Activated CD8-positive, alpha-beta memory T cell treated with anti-CD3 and anti-CD28 coated beads, Interleukin-2, amount 50 U/mL, for 24 hours (primary cell): Measurements from ENCODE around the gene GRIK4.
"Not testable (repeated sequence)": the region's sequence is repeated elsewhere in the genome, so short reads cannot be mapped to it uniquely, and the experiment has no call there.

Experiments
- DNase-seq: peaks from one replicate; pipeline ENCODE4 v3.0.0-alpha.2; 2020; ENCODE audit errors: extremely low read depth

Gene GRIK4

DNA sequence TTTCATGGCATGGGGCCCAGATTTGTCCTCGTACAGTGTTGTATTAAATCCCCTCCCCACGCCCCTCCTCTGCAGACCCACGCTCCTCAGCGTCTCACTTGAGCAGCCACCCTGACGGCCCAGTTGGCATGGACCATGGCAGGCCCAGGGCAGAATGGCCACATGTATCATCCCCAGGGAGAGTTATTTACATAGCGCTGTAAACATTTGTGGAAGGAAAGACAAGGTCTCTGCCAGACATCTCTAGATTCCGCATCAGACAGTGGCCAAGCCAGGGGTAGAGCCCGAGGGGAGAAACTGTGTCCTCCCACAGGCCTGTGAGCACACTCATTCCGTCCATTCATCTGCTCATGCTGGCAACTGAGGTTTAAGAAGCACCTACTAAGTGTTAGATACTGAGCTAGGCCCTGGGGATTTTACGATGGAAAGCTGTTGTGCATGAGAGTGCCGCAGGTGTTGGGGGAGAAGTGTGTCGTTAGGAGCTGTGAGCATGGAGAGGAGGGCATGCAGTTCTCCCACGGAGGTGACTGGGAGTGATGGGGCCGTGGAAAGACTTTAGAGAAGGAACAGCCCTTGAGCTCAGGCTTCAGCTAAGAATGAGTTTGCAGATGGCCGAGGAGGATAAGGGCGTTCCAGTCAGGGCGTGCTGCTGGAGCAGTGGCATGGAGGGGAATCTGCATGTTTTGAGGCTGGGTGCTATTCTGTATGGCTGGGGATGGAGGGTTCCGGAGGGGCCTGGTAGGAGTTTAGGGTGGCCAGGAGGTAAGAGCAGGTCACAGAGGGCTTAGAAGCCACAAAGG lies 94.9 kb downstream of the GRIK4 start:
- no peak for DNase-seq

DNA sequence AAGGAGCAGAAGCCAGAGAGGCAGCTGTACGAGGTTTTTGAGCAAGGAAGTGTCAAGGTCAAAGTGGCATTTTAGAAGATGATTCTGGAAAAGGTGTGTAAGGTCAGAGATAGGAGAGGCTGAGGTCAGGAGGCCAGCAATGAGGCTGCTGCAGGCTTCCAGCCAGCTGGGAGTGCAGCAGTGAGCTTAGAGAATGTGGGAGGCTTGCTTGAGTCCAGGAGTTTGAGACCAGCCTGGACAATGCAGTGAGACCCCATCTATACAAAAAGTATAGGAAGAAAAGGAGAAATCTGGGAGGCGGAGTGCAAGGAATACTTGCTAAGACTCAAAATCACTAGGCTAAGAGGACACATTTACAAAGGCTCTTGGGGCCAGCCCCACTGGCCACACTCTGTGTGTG lies 96.5 kb downstream of the GRIK4 start:
- DNase-seq, result no peak

DNA sequence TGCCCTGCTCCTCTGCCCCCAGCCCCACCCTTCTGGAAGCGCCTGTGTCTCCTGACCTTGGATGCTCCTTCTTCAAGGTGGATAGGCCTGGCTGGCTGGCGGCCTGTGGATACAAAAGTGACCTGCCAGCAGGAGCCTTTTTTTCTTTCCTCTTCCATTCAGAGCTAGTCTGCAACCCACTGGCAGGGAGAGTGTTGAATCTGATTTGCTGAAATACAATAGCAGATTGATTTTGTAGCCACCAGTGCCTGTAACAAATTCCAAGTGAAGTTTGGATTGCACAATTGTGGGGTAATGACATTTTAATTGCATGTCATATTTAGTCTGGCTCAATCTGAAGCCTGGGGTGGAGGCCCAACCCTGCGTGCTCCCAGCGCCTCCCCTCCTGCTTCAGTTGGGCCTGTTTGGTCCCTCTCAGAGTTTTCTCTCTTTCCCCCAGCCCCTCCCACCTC lies 97.2 kb downstream of the GRIK4 start:
- DNase-seq, result no peak

DNA sequence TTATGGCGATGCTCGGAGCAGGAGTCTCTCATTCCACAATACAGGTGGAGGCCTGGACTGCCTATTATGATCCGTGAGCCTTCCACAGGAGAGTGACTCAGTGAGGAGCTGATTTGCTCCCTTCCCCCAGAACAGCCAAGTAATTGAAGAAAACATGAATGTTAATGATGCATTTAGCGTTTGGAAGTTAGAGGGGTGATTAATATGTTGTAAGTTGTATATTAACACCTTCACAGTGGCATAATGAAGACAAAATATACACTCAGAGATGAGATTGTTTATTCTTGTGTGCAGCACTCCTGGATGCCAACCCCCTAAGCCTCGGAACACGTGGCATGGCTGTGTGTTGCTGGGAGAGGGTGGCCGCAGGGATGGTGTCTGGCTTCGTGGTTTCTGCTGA lies 98.6 kb downstream of the GRIK4 start:
- no peak for DNase-seq

DNA sequence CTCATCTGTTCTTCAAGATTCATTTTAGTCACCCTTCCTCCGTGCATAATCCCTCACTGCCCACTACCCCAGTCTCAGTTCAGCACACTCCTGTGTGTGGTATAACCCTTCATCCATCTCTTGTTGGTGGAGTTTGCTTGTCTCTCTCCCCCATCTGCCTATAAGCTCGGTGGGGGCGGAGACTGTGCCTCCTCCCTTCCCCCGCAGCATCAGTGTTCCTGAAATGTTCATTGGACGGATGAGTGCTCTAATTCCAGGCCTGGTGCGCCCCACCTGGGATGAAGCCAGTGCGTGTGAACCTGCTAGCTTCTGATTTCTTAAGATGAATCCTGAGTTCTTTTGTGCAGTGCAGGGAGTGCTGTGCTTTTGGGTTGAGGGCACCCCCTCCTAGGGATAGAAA lies 100.0 kb downstream of the GRIK4 start:
- no peak for DNase-seq

DNA sequence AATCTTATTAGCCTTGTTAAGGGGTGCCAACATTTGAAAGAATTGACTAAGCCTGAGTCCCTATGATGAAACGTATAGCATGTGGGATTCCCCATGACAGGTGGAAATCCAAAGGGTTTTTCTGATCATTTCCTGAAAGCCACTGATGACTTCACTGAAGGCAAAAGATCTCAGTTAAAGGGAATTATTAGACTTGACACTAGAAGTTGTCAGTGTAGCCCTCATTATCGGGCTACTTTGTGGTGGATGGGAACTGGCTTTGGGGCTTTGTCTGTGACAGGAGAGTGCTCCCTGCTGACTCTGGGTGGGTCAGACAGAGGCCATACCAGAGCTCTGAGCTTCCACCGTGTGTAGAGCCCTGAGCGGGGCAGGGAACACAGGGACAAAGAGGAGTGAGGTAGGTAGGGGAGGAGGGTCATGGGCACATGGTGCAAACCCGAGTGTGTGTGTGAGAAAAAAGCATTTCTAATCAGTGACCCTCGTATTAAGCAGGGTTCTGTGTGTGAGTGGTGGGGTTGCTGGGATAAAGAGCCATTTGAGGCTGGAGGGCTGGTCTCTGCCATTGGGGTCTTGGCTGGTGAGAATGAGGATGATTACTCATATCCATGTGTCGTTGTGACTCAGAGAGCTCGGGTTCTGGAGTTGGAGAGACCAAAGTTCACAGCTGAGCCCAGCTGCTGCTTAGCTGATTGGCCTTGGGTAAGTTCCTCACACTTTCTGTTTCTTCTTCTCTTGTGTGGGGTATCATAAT lies 101.1 kb downstream of the GRIK4 start:
- DNase-seq, result no peak

DNA sequence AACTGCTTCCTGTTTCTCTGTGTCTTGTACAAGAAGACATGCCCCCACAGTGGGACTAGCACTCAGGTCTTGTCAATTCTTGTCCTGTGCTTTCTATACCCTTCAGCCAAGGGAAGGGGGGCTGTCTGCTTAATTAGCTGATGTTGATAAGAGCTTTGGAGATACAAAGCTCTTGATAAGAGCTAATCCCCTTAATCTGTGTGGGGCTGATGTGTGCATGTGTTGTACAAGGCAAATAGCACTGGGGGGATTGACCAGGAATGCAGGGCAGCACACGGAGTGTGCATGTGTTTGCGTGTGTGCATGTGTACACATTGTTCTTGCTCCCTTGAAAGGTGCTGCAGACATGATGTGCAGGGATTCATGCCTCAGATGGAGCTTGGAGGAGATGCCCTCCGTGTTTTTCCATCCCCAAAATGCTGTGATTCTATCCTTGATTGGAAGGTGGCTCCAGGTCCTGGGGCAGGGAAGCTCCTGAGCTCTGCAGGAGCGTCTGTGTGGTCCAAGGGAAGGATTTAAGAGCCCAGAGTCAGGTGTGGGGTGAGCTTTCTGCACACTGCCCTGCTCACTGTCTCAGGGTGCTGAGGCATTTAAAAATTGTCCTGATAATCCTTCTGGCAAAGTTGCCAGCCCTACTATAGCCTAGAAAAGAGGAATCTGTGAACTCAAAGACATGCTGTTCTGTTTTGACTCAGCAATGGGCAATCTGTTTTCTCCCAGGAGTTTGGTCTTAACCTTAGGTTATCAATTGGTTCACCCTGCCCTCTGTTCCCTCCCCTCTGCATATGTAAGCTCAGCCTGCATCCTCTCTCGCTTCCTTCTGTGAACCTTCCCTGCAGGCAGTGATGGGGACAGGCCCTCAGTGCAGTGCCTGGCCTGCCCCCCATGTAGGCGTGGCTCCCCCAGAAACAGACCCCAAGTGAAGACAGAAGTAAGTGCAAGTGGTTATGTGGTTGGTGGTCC lies 102.0 kb downstream of the GRIK4 start:
- no peak for DNase-seq

DNA sequence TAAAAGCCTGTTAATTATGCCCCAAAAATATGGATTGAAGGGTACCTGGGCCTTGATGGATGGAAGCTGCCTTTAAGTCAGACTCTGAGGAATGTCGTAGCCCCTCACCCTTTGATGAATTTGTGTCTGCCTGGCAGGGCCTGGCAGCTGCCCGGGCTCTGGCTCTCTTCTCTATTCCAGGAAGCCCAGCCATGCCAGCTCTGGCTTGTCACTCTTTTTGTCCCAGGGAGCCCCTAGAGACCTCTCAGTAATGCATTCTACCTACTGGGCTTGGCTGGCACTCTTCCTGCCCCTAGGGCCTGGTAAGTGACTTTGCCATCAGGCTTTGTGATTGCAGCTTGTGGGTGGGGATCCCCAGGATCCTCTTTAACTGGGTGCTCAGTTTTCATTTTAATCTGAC lies 103.8 kb downstream of the GRIK4 start:
- no peak for DNase-seq

DNA sequence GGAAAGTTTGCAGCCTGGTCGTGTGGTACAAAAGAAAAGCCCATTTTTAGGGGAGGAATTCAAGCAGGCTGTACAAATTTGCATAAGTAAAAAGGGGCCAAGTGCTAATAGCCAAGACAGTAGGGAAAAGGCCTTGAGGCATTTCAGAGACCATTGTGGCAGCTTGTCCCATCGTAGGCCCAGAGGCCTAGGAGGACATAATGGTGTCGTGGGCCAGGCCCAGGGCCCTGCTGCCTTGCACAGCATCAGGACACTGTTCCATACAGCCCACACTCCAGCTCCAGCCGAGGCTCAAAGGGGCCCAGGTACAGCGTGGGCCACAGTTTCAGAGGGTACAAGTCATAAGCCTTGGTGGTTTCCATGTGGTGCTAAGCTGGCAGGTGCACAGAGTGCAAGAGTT lies 106.9 kb downstream of the GRIK4 start:
- no peak for DNase-seq

DNA sequence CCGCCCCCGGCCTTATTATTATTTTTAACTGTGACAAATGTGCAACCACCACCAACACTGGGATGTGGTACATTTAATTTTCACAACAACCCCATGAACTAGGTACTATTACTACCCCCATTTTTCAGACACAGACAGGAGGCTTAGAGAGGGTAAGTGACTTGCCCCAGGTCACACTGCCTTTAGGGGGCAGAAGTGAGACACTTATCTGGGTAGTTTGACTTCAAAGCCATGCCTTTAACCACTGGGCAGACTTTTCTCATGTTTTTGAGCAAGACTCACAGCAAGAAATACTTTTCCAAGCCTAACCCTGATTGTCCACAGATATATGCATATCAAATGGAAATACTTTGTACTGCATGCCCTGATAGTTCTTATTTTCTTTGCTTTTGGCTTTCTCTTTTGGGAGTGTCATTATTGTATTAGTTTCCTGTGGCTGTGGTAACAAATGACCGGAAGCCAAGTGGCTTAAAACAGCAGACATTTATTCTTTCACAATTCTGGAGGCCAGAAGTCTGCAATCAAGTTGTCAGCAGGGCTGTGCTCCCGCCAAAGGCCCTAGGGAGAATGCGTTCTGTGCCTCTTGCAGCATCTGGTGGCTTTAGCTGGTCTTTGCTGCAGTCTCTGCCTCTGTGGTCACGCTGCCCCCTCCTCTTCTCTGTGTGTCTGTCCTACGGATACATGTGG lies 110.8 kb downstream of the GRIK4 start:
- DNase-seq, result no peak

DNA sequence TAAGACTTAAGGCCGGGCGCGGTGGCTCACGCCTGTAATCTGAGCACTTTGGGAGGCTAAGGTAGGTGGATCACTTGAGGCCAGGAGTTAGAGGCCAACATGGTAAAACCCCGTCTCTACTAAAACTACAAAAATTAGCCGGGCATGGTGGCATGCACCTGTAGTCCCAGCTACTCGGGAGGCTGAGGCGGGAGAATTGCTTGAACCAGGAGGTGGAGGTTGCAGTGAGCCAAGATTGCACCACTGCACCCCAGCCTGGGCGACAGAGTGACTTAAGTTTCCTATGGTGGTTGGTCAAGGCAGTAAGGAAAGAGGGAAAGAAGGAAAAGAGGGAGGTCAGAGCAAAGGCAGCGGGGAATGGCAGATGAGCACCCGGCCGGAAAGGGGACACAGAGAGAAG lies 113.4 kb downstream of the GRIK4 start:
- DNase-seq, result not testable (repeated sequence)

DNA sequence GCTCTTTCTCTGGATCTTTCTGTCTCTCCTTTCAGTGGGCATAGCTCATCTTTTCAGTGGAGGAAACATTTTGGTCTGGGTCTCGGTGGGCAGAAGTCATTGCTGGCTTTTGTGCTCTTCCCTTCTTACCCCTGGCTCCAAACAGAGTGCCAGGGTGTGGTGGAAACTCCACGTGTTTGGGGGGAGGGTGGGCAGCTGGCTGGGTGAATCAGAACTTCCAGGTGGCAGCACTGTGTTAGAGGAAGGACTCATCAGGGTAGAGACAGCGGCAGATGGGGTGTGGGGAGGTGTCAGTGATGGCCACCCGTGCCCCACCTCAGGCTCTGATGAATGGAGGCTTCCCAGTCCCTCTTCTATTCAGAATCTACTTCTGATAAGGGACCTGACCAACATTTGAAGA lies 114.0 kb downstream of the GRIK4 start:
- DNase-seq, result no peak

DNA sequence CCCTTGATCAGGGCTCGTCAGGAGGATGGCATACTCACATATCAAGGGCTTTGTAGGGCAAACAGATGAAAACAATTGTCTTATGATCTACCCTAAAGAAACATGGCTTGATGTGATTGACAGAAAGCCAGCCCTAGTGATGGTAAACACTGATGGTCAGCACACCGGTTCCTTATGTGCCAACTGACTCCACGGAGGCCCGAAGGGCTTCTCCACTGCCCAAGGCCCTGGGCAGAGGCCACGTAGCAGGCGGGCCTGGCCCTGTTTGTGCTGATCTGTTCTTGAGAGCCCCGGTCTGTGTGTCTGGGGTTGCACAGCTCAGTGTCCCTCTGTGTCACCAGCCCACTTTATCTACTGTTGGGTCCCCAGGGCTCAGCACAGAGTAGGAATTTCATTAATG lies 115.2 kb downstream of the GRIK4 start:
- DNase-seq, result no peak

DNA sequence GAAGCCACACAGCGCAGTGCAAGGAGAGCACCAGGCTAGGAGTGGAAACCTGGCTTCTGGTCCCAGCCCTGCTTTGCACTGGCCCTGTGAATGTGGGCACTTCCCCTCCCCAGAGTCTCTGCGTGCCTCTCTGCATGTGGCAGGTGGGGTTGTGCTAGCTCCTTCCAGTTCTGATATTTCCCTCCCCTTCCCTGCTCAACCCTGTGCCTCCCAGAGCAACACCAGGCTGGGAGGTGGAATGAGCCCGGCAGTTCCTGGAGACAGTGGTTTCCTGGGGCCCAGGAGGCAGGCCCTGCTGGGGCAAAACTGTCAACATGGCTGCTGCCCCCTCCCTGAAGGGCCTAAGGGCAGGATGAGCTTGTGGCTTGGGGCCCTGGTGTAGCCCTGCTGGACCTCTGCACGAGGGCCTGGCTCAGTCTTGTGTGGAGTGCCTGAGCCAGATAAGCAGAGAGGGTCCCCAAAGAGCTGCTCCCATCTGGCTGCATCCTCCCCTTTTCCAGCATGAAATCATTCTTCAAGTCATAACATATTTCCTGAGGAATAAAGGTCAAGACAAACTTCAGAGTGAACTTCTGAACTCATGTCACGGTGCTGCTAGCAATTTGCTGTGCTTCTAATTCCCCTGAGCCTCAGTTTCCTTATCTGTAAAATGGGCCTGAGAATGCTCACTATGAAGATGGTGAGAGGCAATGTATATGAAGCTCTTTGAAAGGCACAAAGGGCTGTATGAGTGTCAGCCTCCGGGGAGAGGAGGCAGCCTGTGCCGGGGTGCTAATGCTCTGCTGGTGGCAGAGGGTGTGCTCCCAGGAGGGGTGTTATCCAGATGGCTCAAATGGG lies 116.0 kb downstream of the GRIK4 start:
- DNase-seq, result no peak

DNA sequence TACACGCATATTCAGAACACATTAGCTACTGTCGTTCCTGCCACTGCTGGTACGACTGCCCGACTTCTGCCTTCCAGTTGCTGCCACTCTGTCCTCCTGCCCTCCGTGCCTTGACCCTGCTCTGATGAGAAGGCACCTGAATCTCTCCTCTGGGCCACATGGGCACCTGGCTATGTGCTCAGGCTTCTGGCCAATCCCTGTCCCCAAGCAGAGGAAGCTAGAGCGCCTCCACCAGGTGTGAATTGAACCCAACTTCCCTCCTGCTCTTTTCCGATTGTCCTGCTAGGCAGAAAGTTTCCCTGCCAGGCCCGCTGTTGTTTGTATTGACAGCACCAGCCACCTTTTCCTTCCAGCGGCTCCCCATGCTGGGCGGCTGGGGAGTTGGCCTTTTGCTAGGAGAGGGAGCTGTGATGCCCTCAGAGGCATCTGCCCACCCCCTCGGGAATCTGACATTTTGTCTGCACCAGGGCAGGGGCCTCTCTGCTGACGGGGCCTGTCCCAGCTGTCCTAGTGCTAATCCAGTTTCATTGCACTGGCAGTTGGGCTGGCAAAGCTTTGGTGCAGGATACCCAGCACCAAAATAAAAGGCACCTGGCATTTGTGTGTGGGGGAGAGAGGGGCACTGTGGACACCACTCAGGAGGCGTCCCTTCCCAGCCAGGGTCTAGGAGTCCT lies 118.0 kb downstream of the GRIK4 start:
- DNase-seq, result no peak

DNA sequence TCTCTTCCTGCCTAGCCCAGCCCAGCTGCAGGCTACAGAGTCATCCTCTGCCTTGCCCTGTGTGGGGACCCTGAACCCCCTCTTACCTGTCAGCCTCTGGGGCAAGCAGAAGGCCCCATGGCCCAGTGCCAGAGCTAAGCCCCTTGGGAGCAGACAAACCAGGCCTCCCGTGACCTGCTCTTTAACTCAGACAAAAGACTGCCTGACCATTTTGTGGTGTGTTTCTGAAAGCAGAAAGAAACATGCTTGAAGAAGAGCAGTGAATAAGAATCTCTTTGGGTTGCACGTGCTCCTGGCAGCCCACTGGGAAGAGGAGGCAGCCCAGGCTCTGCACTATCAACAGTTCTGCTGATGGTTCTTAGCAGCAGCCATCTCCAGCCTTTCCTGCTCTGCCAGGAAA lies 118.6 kb downstream of the GRIK4 start:
- DNase-seq, result no peak

DNA sequence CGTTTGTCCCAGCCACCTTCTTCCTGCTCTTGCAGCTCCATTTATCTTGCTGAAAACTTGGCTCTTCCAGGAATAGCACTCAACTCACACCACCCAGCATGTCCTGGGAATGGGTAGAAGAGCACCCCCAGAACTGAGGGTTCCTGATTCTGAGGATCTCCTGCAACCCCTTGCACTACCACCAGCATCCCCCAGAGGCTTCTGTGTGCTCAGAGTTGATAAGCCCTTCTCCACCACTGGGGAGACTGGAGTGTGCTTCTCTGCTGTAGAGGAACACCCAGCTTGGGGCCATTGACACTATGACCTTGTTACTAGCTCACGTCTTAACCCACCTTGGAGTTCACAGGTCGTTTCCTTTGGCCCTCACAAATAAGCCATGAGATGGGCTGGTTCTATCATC lies 121.0 kb downstream of the GRIK4 start:
- DNase-seq, result no peak

DNA sequence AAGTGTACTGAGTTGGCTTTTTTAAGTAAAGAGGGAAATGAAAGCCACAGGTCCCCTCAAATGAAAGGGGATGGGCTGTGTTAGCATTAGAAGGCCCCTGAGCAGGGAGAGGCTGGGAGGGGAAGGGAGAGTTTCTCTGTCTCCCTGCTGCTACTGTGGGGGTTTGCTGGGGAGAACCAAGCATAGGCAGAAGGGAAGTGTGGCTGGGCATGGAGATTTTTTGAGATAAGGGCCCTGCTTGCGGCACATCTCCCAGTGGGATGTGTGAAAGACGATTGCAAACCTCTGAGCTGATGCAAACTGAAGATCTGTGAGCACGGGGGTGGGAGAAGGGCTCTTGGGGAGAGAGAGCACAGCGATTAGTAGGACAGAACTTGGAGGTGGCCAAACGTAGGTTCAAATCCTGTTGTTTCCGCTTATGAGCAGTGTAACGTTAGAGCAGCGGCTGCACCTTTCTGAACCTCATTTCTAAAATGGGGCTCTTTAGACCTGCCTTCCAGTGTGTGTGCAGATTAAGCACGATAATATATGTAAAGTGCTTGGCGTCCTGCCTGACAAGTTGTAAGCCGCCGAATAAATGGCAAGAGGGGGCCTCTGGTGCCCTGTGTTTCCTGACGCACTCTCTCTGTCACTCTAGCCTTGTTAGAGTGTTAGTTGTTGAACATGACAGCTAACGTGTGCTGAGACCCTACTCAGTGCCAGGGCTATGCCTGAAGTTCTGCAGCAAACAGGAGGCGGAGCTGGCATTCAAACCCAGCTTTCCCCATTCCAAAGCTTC lies 122.3 kb downstream of the GRIK4 start:
- DNase-seq, result no peak

DNA sequence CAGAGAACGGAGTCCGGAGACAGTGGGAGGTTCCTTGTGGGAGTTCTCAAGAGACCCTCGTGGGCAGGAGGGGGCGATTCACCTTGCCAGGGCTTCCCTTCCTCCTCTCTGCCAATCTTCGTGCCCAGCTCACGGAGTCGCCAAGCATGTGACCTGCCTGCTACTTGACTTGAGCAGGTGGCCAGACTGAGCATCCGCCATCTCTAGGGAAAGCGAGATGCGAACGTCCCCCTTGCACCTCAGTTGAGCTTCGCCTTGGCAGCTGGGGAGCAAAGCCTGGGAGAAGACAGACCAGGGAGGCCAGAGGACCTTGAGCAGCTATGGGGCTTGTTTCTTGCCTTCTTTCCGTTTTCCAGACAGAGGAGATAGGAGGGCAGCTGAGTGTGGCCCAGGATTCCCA lies 123.2 kb downstream of the GRIK4 start:
- no peak for DNase-seq
